HEK293 (cell line): ENCODE data around the gene MCOLN1.

Source experiments
- CTCF ChIP-seq: fragments of 450-650 bp; formaldehyde crosslinking; IDR thresholded peaks from 2 replicates; pipeline ENCODE4 v1.5.1; 2016; ENCODE audit warnings: missing biosample characterization, missing genetic modification characterization
- GLI4 ChIP-seq: fragments of 450-650 bp; formaldehyde crosslinking; IDR thresholded peaks from 2 replicates; pipeline ENCODE4 v1.5.1; 2016; ENCODE audit warnings: missing biosample characterization, missing genetic modification characterization
- ZBTB21 ChIP-seq: fragments of 450-650 bp; formaldehyde crosslinking; IDR thresholded peaks from 2 replicates; pipeline ENCODE4 v1.5.1; 2017; ENCODE audit warnings: missing biosample characterization, missing genetic modification characterization
- ZBTB44 ChIP-seq: fragments of 450-650 bp; IDR thresholded peaks from 2 replicates; pipeline ENCODE4 v1.5.1; 2018; ENCODE audit warnings: missing biosample characterization, mild to moderate bottlenecking, missing genetic modification characterization
- ZNF211 ChIP-seq: fragments of 450-650 bp; formaldehyde crosslinking; IDR thresholded peaks from 2 replicates; pipeline ENCODE4 v1.5.1; 2016; ENCODE audit warnings: low read depth, missing biosample characterization, missing genetic modification characterization
- ZNF544 ChIP-seq: fragments of 450-650 bp; formaldehyde crosslinking; IDR thresholded peaks from 2 replicates; pipeline ENCODE4 v1.5.0; 2017; ENCODE audit warnings: missing biosample characterization, missing genetic modification characterization
- ZNF555 ChIP-seq: fragments of 450-650 bp; formaldehyde crosslinking; conservative IDR thresholded peaks from 2 replicates; pipeline ENCODE4 v1.5.1; 2017; ENCODE audit warnings: missing biosample characterization, mild to moderate bottlenecking, missing genetic modification characterization, inconsistent platforms

- TF ChIP-seq ZBTB44 (no peak), CTCF (tag by site-specific recombination) (no peak), ZBTB21 (no peak), ZNF544 (tag by site-specific recombination) (no peak), ZNF555 (tag by site-specific recombination) (no peak), ZNF211 (tag by site-specific recombination) (no peak), GLI4 (no peak)
These were observed 12.8 kb upstream of the MCOLN1 start for GRCh38 chr19:7509625-7510024.
